ENCODE measurements around the gene MSH3. TPM values are rescaled to one million over a fixed set of nuclear protein-coding genes. Genes with fewer than 3 reads are reported as not detected.
"Not testable (repeated sequence)": the region's sequence is repeated elsewhere in the genome, so short reads cannot be mapped to it uniquely, and the experiment has no call there.

MSH3 gene
- total and polyA plus RNA-seq, 12 donors, result 2.6 to 15.1 (median 11.6) TPM

DNA sequence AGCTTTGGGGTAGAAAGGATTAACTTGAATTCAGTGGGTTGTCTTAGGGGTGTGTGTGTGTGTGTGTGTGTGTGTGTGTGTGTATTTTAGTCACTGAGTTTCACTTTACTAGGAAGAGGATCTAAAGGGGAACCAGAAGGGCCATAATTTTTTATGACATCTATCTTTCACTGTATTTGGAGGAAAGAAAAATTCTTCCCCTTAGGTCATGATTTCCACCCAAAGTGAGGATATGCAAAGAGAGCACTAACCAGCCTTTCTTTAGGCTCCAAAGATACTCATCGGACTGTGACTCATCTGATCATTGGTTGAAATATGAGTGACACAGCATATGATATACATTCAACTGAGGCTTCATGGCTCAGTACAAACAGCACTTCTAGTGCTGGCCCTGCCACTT is 230.5 kb downstream of the MSH3 start:
- TF ChIP-seq, protein P1, sequence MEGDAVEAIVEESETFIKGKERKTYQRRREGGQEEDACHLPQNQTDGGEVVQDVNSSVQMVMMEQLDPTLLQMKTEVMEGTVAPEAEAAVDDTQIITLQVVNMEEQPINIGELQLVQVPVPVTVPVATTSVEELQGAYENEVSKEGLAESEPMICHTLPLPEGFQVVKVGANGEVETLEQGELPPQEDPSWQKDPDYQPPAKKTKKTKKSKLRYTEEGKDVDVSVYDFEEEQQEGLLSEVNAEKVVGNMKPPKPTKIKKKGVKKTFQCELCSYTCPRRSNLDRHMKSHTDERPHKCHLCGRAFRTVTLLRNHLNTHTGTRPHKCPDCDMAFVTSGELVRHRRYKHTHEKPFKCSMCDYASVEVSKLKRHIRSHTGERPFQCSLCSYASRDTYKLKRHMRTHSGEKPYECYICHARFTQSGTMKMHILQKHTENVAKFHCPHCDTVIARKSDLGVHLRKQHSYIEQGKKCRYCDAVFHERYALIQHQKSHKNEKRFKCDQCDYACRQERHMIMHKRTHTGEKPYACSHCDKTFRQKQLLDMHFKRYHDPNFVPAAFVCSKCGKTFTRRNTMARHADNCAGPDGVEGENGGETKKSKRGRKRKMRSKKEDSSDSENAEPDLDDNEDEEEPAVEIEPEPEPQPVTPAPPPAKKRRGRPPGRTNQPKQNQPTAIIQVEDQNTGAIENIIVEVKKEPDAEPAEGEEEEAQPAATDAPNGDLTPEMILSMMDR (IDR thresholded peaks at IDR 0.05), result no peak

DNA sequence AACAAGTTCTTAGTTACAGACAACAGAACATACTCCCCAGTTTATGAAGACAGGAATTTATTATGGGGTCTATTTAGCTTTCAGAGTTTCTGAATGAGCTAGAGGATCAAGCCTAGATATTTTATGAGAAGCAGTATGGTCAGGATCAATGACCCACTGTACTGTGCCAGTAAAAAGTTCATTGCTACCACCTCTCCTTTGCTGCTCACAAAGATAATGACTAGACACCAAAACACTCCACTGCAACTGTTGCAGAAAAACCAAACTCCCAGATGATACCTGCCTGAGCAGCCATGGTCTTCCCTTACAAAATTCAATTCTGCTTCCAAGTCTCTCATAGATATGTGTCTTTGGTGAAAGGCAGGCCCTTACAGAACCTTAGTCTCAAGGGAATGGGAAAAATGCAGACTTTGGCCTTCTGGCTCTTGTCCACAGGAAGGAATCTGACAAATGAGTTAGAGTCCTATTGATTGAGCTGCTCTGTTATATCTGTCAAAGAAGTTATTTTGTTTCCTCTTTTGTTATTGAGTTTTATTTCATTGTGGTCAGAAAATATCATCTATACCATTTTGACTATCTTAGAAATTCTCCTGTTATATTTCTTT is 231.0 kb downstream of the MSH3 start:
- Histone ChIP-seq H3K9me3 (no peaks in the 10 kb centered on the region), H3K27ac (no peak overlapping the region), H3K4me3 (no peak overlapping the region), H3K27me3 (no peaks in the 10 kb centered on the region), H3K36me3 (peaks cover 0 to 15% (median 0%) of the 10 kb centered on the region in 9 donors), H3K4me1 (peaks cover 0 to 12% (median 0%) of the 10 kb centered on the region in 9 donors)
- intact Hi-C loops (cut with DNase I), result no loop called here
- TF ChIP-seq, protein P1 (IDR thresholded peaks at IDR 0.05), result no peak
- ATAC-seq, result no peak
- DNase-seq, result no peak

More for the DNA sequence above, 230.5 kb downstream of the MSH3 start:
- H3K36me3 ChIP-seq, result peaks cover 0 to 9% (median 0%) of the 10 kb centered on the region in 9 donors
- peaks cover 0 to 12% (median 0%) of the 10 kb centered on the region in 9 donors for H3K4me1 ChIP-seq
- H3K27ac ChIP-seq, result no peak overlapping the region
- no peak for ATAC-seq
- intact Hi-C loops (cut with DNase I), result no loop called here
- no peak for DNase-seq
- H3K4me3 ChIP-seq, result no peak overlapping the region
- no peaks in the 10 kb centered on the region for H3K9me3 ChIP-seq
- no peaks in the 10 kb centered on the region for H3K27me3 ChIP-seq
- WGBS, 2 donors, result 96 to 98% methylated on average over 1 of the region's 1 CpG

DNA sequence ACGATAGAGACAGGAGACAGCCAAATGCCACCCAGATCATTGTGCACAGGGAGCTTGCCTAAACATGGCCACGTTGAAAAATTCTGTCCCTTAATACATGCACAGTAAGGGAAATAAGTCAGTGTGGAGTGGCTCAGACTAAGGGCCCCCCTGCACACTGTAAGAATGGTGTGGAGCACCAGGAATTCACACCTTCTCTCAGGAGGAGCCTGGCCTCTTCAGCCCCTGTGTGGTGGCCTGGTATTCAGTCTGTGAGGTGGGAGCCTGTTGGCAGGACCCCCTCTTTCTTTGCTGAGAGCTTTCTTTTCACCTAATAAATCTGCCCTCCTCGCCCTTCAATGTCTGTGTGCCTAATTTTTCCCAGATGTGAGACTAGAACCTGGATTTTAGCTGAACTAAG is 239.6 kb downstream of the MSH3 start:
- H3K4me1 ChIP-seq, result no peaks in the 10 kb centered on the region
- peaks cover 0 to 19% (median 0%) of the 10 kb centered on the region in 9 donors for H3K36me3 ChIP-seq
- intact Hi-C loops (cut with DNase I), result no loop called here
- no peaks in the 10 kb centered on the region for H3K27me3 ChIP-seq
- TF ChIP-seq, protein P1 (IDR thresholded peaks at IDR 0.05), result no peak
- H3K4me3 ChIP-seq, result no peak overlapping the region
- H3K9me3 ChIP-seq, result no peaks in the 10 kb centered on the region
- no peak for ATAC-seq
- 73 to 84% methylated on average over 3 of the region's 3 CpGs for whole genome bisulfite sequencing, 2 donors
- DNase-seq, result no peak
- H3K27ac ChIP-seq, result no peak overlapping the region

DNA sequence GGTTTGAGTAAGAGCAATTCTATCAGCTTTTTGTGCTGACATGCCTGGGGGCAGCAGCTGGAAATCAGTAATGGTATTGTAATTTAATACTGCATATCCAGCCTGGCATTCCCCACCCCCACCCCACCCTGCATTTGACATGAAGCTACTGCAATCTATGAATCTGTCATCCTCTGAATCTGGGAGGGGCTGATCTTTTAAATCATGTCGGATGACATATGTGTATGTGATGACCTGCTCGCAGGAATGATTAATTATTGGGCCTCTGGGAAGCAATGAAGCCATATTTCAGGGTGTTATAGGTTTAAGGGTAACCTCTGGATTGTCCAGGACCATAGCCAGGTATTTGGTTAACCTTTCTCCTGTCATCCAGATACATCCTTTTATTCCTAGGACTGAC is 241.1 kb downstream of the MSH3 start:
- TF ChIP-seq, protein P1 (IDR thresholded peaks at IDR 0.05), result no peak

DNA sequence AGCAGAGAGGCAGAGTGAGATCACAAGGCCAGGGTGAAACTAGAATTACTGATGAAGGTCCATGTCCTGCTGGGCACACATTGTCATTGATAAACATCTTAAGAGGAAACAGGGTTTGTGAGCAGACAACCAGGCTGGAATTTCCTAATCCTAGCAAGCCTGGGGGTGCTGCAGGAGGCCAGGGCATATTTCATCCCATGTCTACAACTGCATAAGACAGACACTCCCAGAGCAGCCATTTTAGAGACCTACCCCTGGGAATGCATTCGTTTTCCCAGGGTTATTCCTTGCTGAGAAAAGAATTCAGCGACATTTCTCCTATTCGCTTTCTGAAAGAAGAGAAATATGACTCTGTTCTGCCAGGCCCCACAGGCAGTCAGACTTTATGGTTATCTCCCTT is 248.2 kb downstream of the MSH3 start:
- DNase-seq; H3K27me3 ChIP-seq; intact Hi-C loops (cut with DNase I); H3K4me3 ChIP-seq; H3K4me1 ChIP-seq; H3K27ac ChIP-seq; H3K36me3 ChIP-seq; ATAC-seq: not testable (repeated sequence)
- WGBS, 2 donors, result 87 to 93% methylated on average over 3 of the region's 3 CpGs
- peaks cover 0 to 25% (median 14%) of the 10 kb centered on the region in 11 donors for H3K9me3 ChIP-seq

More for the DNA sequence above, 241.1 kb downstream of the MSH3 start:
- Histone ChIP-seq H3K4me3 (no peak overlapping the region), H3K4me1 (no peaks in the 10 kb centered on the region), H3K9me3 (no peaks in the 10 kb centered on the region), H3K27me3 (no peaks in the 10 kb centered on the region), H3K27ac (no peak overlapping the region), H3K36me3 (peaks cover 0 to 5% (median 0%) of the 10 kb centered on the region in 9 donors)
- 91 to 94% methylated on average over 2 of the region's 2 CpGs for WGBS, 2 donors
- intact Hi-C loops (cut with DNase I), result no loop called here
- no peak for ATAC-seq
- no peak for DNase-seq

Data from heart right ventricle (tissue), 16 donors.